ENCODE results near the gene IGFBP4. TPM values are rescaled to one million over a fixed set of nuclear protein-coding genes. Genes with fewer than 3 reads are reported as not detected.
A peak's percentile ranks its signal among the peaks of the same experiment; 100 is the strongest.

IGFBP4 gene
- total RNA-seq, 2 donors from 2014 or later, result 148 to 209 TPM

- ATAC-seq (no peak), DNase-seq (no peak)
- intact Hi-C loops (cut with DNase I, micrococcal nuclease), result loop anchor here in 1 of 2 donors (5.0 kb wide), 1 partner anchor 44 kb away; no protein-coding TSS in a partner anchor
These were observed 37.9 kb downstream of the IGFBP4 start for GRCh38 chr17:40481106-40481505.

DNA sequence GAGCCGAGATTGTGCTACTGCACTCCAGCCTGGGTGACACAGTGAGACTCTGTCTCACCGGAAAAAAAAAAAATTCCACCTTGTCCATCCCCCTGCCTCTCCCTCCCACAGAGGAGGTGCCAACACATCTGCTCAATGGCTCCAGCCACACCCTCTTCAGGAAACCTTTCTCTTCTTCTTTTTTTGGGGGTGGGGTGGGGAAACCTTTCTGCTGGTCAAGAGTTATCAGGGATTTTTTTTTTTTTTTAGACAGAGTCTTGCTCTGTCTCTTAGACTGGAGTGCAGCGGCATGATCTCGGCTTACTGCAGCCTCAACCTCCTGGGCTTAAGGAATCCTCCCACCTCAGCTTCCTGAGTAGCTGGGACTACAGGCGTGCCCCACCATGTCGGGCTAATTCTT is 39.5 kb downstream of the IGFBP4 start:
- ATAC-seq, result peak; percentile 47
- DNase-seq, result no peak
- intact Hi-C loops (cut with DNase I, micrococcal nuclease), result loop anchor here in 1 of 2 donors (5.0 kb wide), 1 partner anchor 45 kb away; no protein-coding TSS in a partner anchor

DNA sequence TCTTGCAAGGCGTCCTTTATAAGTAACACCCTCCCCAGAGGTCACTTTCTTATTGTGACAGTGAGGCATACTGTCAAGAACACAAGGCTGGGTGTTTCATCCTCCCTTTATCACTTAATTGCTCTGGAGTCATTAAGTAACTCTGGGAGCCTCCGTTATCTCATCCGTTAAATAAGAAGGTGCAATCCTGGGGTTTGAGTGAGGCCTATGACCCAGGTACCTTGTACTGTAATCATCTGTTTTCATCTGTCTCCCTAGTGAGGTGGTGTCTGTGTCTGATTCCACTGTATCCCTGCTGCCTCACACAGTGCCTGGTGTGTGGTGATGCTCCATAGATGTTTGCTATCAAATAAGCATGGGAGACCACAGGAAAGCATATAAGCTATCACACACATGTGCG is 40.4 kb downstream of the IGFBP4 start:
- no peak for DNase-seq
- ATAC-seq, result peak; percentile 41
- intact Hi-C loops (cut with DNase I, micrococcal nuclease), result loop anchor here in 1 of 2 donors (5.0 kb wide), 1 partner anchor 46 kb away; no protein-coding TSS in a partner anchor

DNA sequence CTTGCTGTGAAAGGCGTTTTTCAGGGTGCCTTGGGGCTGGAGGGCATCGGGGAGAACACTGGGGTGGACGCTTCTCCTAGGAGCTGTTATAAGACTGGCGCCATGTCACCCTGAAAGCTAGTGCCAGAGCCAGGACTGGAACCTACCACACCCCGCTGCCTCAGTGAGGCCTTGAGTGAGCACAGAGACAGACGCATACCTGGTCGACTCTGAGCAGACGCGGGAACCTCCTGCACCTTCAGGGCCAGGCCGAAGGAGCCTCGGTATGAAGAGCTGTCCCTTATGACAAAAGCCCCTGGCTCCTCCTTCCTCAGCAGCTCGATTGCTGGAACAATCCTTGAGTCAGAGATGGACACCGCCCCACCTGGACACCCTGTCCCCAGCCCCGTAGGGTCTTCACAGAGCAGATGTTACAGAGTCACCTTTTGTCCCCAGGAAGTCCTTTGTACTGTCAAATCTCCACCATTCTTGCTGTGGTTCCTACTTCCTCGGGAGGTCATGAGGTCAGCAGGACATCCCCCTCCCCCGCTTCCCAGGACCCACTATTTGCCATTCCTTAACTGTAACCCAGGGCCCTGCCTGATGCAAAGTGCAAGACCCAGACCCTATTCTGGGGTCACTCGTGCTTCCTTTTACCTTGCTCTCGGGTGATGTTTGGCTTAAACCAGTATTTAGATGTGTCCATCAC is 41.2 kb downstream of the IGFBP4 start:
- ATAC-seq, result no peak
- DNase-seq, result no peak
- intact Hi-C loops (cut with DNase I, micrococcal nuclease), result loop anchor here in 1 of 2 donors (5.0 kb wide), 1 partner anchor 47 kb away; no protein-coding TSS in a partner anchor

- ATAC-seq (no peak), DNase-seq (no peak)
- intact Hi-C loops (cut with DNase I, micrococcal nuclease), result loop anchor here in 1 of 2 donors (5.0 kb wide), 1 partner anchor 48 kb away; no protein-coding TSS in a partner anchor
These were observed 41.8 kb downstream of the IGFBP4 start for GRCh38 chr17:40484973-40485530.

GRCh38 chr17:40485851-40486521 is 42.7 kb downstream of the IGFBP4 start:
- intact Hi-C loops (cut with DNase I, micrococcal nuclease), result no loop called here
- ATAC-seq (no peak), DNase-seq (no peak)

DNA sequence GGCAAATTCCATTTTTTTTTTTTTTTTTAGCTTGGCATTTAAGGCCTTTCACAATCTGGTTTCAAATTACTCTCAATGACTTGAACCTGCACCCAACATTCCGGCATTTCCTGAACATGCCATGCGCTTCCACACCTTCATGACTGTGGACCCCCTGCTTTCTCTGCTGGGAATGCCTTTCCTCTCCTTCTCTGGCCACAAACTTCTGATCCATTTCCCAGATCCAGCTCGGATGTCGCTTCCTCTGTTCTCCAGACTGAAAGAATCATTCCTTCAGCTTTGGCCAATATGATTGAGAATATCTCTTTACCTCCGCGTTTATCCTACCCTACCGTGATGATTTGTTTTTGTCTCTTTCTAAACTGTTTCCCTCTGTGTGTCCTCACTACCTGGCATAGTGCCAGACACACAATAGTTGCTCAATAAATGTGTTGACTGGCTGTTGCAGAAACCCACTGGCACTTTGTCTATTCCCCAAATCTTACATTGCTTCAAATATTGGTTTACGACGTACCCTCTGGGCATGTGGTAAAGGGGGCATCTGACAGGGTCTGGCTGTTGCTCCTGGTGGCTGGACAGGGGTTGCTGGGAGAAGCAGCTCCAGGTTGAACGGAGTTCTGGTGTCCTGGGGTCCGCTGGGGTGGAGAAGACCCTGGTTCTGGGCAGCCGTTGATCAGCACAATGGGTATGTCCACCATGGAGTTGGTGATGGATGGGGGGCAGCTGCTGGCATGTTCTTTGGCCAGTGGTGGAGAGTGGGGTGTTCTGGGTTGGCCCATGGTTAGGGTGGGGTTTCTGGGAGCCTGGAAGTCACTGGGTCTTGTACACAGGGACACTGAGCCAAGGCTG is 43.5 kb downstream of the IGFBP4 start:
- no peak for DNase-seq
- ATAC-seq, result no peak
- intact Hi-C loops (cut with DNase I, micrococcal nuclease), result no loop called here

DNA sequence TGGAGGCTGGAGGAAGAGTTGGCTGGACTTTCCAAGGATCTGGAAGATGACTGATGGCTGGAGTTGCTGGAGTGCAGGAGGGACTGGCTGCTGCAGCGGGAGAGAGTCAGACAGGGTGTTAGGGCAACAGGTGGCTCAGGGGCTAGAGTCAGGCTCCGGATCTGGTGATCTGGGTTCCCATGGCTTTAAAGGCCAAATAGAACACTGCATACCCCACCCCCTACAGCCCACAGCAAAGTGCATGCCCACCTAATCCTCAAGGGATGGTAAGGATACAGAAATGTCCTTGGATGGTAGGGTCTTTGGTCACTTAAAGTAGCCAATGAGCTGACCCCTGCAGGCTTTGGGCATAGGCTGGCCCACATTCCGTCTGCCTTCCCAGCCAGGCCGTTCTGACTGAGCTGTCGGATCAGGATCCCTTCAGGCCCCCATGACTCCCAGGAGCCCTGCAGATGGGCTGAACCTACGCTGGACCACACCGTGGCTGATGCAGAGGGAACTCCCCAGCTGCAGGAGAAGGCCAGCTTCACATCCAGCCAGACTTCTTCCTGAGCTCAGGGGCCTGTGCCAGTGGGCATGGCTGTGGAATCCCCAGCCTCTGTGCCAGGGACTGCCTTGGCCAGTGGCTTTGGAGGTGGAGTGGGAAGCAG is 44.2 kb downstream of the IGFBP4 start:
- intact Hi-C loops (cut with DNase I, micrococcal nuclease), result no loop called here
- DNase-seq (no peak), ATAC-seq (no peak)

DNA sequence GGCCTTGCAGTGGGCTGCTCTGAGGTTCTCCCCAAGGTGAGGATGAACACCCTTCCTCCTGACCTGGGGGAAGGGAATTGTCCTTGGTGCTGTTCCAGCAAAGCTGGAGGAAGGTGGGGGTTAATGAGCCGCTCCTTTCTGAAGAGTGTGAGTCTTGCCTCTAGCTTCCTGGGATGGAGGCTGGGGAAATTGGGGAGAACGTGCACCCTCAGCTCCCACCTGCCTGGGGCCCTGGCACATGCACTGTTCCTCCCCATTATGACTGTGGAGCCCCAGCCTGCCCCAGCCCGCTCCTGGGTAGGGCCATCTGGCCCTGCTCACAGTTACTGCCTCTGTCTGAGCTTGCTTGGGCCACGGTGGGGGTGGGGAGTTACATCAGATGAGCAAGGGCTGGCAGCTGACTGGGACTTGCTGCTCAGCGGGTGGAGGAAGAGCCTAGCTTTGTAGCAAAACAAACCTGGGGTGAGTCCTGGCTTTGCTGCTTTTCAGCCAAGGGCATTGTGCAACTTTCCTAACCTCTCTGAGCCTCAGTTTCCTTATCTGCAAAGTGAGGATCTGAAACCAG is 47.1 kb downstream of the IGFBP4 start:
- DNase-seq (peak; percentile 77 to 87), ATAC-seq (peak; percentile 76)
- intact Hi-C loops (cut with DNase I, micrococcal nuclease), result no loop called here

DNA sequence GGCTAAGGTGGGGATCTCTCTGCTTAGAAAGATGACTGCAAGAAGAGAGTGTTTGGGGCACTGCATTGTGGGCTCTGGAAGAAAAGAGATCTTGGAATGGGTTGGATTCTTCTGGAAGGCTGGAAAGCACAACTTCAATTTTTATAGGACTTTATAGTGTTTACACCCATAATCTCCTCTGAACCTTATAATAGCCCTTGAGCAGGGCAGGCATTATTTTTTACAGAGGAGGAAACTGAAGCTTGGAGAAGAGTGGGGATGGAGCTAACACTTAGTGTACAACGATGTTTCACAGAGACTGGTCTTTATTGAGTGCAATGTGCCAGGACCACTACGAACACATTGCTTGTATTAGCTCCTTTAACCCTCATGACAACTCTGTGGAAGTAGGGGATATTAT is 47.7 kb downstream of the IGFBP4 start:
- DNase-seq, result no peak
- intact Hi-C loops (cut with DNase I, micrococcal nuclease), result no loop called here
- ATAC-seq, result peak; percentile 78

DNA sequence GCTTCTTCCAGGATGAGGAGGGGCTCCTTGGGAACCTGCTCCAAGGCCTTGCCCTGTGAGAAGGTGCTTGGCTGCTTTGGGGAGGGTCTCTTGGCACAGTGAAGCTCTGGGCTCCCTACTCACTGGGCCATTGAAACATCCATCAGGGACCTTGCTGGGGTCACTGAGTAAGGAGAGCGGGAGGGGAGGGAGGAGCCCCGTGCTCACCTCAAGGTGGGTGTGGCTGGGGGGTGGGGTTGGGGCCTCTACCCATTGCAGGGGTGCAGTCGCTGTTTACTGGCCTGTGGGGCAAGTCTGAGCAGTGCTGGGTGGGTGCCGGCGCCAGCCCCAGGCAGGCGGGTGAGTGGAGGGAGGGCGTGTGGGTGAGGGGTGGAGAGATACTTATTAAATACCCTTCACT is 48.2 kb downstream of the IGFBP4 start:
- intact Hi-C loops (cut with DNase I, micrococcal nuclease), result no loop called here
- DNase-seq (peak in 1 of 2 donors; percentile 71), ATAC-seq (peak; percentile 71)

- DNase-seq (no peak), ATAC-seq (no peak)
- intact Hi-C loops (cut with DNase I, micrococcal nuclease), result no loop called here
These were observed 50.4 kb downstream of the IGFBP4 start for GRCh38 chr17:40493697-40494096.

GRCh38 chr17:40495140-40495539 is 51.9 kb downstream of the IGFBP4 start:
- ATAC-seq, result no peak
- DNase-seq, result no peak
- intact Hi-C loops (cut with DNase I, micrococcal nuclease), result no loop called here

- intact Hi-C loops (cut with DNase I, micrococcal nuclease), result no loop called here
- DNase-seq (no peak), ATAC-seq (no peak)
These were observed 52.9 kb downstream of the IGFBP4 start for GRCh38 chr17:40496170-40496569.

- DNase-seq (no peak), ATAC-seq (no peak)
- intact Hi-C loops (cut with DNase I, micrococcal nuclease), result no loop called here
These were observed 53.6 kb downstream of the IGFBP4 start for GRCh38 chr17:40496634-40497420.

DNA sequence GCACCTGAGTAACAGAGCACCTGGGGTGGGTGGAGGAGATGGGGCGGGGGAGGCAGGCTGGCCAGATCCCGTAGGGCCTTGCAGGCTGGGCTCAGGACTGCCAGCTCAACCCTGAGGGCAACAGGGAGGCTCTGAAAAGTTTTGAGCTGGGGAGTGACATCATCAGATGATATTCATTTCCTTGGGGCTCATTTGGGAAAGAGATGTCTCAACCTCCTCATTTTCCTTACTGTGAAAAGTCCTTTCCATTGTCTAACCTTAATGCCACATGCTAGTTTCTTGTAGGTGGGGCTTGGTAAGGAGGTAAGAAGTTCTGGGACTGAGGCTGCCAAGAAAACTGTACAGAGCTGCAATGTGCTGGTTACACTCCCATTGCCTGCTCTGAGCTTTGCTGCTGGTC is 54.4 kb downstream of the IGFBP4 start:
- DNase-seq (no peak), ATAC-seq (no peak)
- intact Hi-C loops (cut with DNase I, micrococcal nuclease), result no loop called here

GRCh38 chr17:40498281-40499084 is 55.2 kb downstream of the IGFBP4 start:
- no peak for DNase-seq
- peak; percentile 50 for ATAC-seq
- intact Hi-C loops (cut with DNase I, micrococcal nuclease), result no loop called here

All from left colon (tissue), 2 donors.